Right atrium auricular region (tissue), 2 donors: ENCODE results near the gene LRP6. TPM values are rescaled to one million over a fixed set of nuclear protein-coding genes. Genes with fewer than 3 reads are reported as not detected.

Source experiments
- DNase-seq: peaks from one replicate; pipeline ENCODE4 v3.0.0-alpha.2; 2019; ENCODE audit warnings: low spot score
- H3K27ac ChIP-seq, 2 donors: fragments of 200-600 bp; sonication (generic); 1 replicate in 1 of 2; 2 replicates in 1 of 2; pipeline ENCODE4 v1.5.1; 2016 to 2019
- H3K27me3 ChIP-seq, 2 donors: fragments of 200-600 bp; sonication (generic); one replicate each; pipeline versions ENCODE4 v1.5.1 to v1.6.0; 2017 to 2019
- H3K36me3 ChIP-seq: fragments of 200-600 bp; sonication (generic); one replicate; pipeline ENCODE4 v1.5.1; 2016
- H3K4me1 ChIP-seq, 2 donors: fragments of 200-600 bp; sonication (generic); one replicate each; pipeline versions ENCODE4 v1.5.1 to v1.6.0; 2017 to 2019
- H3K4me3 ChIP-seq, 2 donors: fragments of 200-600 bp; sonication (generic); 1 replicate in 1 of 2; 2 replicates in 1 of 2; pipeline ENCODE4 v1.5.1; 2017 to 2019; ENCODE audit warnings: mild to moderate bottlenecking in 1 of 2, moderate library complexity in 1 of 2
- H3K9me3 ChIP-seq, 2 donors: fragments of 200-600 bp; sonication (generic); one replicate each; pipeline ENCODE4 v1.5.1; 2019
- microRNA-seq, 2 donors: library from miRNA; unstranded; fragments of <30 nt; microRNA quantifications; one replicate each; pipeline ENCODE4, GENCODE V29; 2016 to 2017; ENCODE audit warnings: borderline number of aligned reads in 2 of 2, borderline replicate concordance in 1 of 2
- total RNA-seq, 2 donors: library from RNA; depleted of rRNA; stranded (reverse); fragments of >200 nt; gene quantifications; one replicate each; pipeline ENCODE4 v1.1.0, GENCODE V29; 2016
- TF ChIP-seq, protein P1 (sequence below), 2 donors: fragments of 200-600 bp; sonication (generic); IDR thresholded peaks; one replicate each; pipeline ENCODE4 v1.5.1; 2019; ENCODE audit warnings: antibody characterized with exemption in 2 of 2

Gene LRP6
- total RNA-seq, 2 donors from 2014 or later: 16.5 to 21.3 TPM

DNA sequence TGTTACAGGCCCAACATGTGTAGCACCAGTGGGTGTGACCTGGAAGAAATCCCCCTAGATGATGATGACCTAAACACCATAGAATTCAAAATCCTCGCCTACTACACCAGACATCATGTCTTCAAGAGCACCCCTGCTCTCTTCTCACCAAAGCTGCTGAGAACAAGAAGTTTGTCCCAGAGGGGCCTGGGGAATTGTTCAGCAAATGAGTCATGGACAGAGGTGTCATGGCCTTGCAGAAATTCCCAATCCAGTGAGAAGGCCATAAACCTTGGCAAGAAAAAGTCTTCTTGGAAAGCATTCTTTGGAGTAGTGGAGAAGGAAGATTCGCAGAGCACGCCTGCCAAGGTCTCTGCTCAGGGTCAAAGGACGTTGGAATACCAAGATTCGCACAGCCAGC lies 187.6 kb downstream of the LRP6 start:
- TF ChIP-seq, protein P1, sequence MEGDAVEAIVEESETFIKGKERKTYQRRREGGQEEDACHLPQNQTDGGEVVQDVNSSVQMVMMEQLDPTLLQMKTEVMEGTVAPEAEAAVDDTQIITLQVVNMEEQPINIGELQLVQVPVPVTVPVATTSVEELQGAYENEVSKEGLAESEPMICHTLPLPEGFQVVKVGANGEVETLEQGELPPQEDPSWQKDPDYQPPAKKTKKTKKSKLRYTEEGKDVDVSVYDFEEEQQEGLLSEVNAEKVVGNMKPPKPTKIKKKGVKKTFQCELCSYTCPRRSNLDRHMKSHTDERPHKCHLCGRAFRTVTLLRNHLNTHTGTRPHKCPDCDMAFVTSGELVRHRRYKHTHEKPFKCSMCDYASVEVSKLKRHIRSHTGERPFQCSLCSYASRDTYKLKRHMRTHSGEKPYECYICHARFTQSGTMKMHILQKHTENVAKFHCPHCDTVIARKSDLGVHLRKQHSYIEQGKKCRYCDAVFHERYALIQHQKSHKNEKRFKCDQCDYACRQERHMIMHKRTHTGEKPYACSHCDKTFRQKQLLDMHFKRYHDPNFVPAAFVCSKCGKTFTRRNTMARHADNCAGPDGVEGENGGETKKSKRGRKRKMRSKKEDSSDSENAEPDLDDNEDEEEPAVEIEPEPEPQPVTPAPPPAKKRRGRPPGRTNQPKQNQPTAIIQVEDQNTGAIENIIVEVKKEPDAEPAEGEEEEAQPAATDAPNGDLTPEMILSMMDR (IDR thresholded peaks at IDR 0.05): no peak
- no peaks in the 10 kb centered on the region for H3K36me3 ChIP-seq
- no peak for DNase-seq
- H3K4me1 ChIP-seq: peaks cover 0 to 9% of the 10 kb centered on the region in 2 donors
- H3K4me3 ChIP-seq: no peak overlapping the region
- H3K27me3 ChIP-seq: no peaks in the 10 kb centered on the region
- no peaks in the 10 kb centered on the region for H3K9me3 ChIP-seq
- H3K27ac ChIP-seq: no peak overlapping the region

DNA sequence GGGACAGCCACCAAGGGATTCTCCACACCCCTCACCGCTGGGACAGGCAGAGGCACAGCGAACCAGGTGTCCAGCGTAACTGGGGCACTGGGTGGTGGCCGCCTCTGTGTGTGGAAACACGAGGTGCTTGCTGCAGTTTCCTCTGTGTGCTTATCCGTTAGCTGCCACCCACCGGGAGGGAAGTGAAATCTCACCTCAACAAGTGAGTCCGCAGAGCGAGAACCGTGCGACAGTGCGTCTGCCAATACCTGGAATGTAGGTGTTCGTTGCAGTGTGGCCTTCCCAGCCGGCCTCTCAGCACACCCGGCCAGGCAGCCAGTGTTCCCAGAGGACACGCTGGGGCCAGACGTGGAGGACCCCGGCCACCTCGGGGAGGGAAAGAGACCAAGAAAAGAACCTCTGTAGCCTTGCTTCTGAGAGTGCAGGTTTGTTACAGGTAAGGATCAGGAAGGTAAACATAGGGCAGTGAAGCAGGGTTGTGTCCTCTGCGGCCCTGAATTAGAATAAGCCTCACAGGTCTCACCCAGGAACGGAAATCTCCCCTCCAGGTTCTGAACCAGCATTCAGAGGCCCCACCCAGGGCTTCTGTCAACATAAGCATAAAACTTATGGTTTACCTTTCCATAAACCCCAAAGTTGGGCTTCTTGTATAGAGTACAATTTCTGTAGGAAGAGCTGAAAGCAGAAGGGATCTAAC lies 194.6 kb downstream of the LRP6 start:
- no peaks in the 10 kb centered on the region for H3K9me3 ChIP-seq
- no peaks in the 10 kb centered on the region for H3K27me3 ChIP-seq
- H3K36me3 ChIP-seq: no peaks in the 10 kb centered on the region
- no peaks in the 10 kb centered on the region for H3K4me1 ChIP-seq
- TF ChIP-seq, protein P1 (IDR thresholded peaks at IDR 0.05): no peak
- no peak for DNase-seq
- H3K27ac ChIP-seq: no peak overlapping the region
- H3K4me3 ChIP-seq: no peak overlapping the region

DNA sequence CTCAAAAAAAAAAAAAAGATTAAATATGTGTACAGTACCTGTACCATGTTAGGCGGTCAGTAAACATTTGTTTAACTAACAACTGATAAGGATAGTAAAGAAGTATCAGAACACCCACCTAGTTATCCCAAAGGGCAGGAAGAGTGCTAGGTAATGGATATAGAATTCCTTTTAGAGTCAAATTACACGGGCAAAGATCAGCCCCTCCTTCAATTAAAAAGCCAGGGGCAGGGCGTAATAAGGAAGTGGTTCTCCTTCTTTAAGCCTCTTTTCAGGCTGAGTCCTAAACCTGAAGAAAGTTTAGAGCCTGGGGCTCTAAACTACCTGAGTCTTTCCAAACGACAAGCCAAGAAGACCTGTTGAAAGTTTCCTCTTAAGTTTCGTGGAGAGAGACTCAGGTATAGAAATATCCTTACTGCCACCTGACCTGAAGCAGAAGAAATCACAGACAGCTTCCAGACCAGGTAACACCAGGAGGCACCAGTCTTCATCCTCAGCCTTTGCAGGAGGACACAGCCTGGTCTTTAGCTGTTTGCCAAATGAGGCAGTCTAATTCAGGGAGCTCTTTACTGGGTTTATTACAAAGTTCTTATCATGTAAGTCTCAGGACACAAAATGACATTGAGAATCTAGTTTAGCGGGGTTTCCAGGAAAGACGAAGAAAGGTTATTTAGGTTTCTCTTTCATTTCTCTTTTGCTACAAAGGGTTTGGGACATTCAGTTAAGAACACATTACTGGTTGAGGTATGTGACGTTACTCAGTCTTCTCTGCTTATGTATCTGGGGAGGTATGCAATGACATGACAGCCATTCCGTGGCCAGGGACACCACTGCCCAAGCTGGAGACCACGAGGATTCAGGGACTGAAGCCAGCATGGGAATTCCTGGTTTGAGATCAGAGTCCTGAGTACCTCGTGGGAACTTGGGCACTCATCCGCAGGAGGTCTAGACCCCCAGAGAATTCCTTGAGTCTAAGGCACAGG lies 195.9 kb downstream of the LRP6 start, which contains the start of gene BCL2L14:
BCL2L14 (plus strand) TSS at position 266 of the 983 bp plus-strand sequence. CDS start 8,367 bp downstream, outside the sequence.
- no peaks in the 10 kb centered on the region for H3K9me3 ChIP-seq
- H3K27ac ChIP-seq: no peak within 1 kb of the TSS
- H3K36me3 ChIP-seq: no peaks in the 10 kb centered on the region
- DNase-seq: no peak
- TF ChIP-seq, protein P1 (IDR thresholded peaks at IDR 0.05): no peak
- H3K27me3 ChIP-seq: no peaks in the 10 kb centered on the region
- H3K4me3 ChIP-seq: no peak within 1 kb of the TSS
- H3K4me1 ChIP-seq: no peaks in the 10 kb centered on the region

DNA sequence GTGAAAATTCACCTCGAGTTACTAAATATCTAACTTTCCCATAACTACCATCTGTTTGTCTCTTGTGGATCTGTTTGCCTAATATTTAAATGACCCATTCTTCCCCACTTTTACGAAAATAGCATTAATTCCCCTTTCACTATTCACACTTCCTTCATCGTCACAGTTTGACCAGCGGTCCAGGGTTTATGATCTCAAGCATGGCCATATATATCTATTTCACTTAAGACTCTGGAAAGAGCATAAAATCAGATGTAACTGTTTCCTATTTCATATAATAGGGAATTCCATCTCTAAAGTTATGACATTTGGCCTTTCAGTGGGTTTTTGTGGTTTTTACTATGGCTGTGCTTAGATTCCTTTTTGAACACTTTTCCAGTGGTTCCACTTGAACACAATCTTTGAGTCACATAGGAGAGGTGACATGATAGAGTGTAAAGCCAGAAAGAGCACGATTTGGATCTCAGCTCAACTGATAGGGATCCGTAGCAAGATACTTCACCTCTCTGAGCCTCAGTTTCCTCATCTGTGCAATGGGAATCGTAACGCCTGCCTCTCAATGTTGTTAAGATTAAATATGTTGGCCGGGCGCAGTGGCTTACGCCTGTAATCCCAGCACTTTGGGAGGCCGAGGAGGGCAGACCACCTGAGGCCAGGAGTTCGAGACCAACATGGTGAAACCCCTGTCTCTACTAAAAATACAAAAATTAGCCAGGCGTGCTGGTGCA lies 196.9 kb downstream of the LRP6 start:
- Histone ChIP-seq H3K4me3 (no peak overlapping the region), H3K4me1 (no peaks in the 10 kb centered on the region), H3K27me3 (no peaks in the 10 kb centered on the region), H3K9me3 (no peaks in the 10 kb centered on the region), H3K27ac (no peak overlapping the region), H3K36me3 (no peaks in the 10 kb centered on the region)
- DNase-seq: no peak
- TF ChIP-seq, protein P1 (IDR thresholded peaks at IDR 0.05): no peak

DNA sequence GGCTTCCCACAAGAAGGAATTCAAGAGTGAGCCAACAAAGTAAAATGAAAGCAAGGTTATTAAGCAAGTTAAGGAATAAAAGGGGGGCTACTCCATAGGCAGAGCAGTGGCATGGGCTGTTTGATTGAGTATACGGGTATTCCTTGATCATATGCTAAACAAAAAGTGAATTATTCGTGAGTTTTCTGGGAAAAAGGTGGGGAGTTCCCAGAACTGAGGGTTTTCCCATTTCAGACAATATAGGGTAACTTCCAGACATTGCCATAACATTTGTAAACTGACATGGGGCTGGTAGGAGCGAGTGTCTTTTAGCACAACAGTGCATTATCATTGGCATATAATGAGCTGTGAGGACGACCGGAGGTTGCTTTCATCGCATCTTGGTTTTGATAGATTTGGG lies 198.1 kb downstream of the LRP6 start:
- no peak for DNase-seq
- TF ChIP-seq, protein P1 (IDR thresholded peaks at IDR 0.05): no peak
- Histone ChIP-seq H3K9me3 (no peaks in the 10 kb centered on the region), H3K36me3 (no peaks in the 10 kb centered on the region), H3K27me3 (no peaks in the 10 kb centered on the region), H3K27ac (no peak overlapping the region), H3K4me3 (no peak overlapping the region), H3K4me1 (no peaks in the 10 kb centered on the region)

Small RNAs within 50 kb of the gene (microRNA-seq; reads per million reads assigned to microRNA genes)
- gene MIR1244-4: 0 reads per million in 2 donors

Other genes starting within 250 kb of the LRP6 start
- not detected for gene BCL2L14, start 196.1 kb downstream of the LRP6 start, total RNA-seq
- 10 to 100 TPM; 16.5 to 28.0 TPM for gene MANSC1, start 83.2 kb upstream of the LRP6 start, total RNA-seq
- gene BORCS5, start 90.0 kb upstream of the LRP6 start, total RNA-seq: 1 to 10 TPM; 6.2 to 8.0 TPM